ENCODE results near the gene TNS1.

DNA sequence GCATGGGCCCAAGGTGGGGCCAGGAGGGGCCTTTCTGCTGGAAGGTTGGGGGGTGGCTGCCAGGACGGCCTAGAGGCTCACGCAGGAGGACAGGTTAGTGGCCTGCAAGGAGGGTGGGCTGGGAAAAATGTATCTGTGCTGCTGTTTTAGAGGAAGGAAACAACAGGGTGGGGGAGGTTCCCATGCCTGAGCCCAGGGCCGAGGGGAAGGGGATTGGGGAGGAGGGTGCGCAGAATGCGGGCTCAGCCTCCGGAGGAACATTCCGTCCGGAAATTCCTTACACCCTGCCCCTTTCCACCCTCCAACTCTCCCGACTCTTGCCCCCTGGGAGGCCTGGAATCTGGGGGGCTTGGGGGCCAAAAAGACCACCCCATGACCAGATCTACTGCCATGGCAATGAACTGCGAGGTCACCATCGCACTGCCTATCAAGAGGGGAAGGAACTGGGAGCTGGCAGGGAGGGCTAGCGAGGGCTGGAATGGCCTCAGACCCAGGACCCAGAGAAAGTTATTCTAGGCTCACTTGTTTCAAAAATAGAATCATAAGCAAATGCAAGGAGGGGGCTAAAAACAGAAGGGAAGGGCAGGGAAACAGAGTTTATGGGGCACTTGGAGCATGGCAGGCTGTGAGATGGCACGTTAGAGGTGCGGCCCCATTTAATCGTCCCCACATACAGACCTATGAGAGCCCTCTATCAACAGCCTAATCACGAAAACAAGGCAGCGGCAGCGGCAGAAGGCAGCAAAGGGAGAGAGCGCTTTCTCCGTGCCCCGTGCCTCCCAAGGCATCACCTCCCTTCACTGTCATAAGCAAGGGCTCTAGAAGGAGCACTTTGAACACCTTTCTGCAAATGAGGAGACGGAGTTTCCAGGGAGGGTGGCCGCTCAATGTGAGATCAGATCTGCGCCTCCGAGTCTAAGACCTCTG, 90.4 kb downstream of the TNS1 start:
- TF ChIP-seq, protein P1, sequence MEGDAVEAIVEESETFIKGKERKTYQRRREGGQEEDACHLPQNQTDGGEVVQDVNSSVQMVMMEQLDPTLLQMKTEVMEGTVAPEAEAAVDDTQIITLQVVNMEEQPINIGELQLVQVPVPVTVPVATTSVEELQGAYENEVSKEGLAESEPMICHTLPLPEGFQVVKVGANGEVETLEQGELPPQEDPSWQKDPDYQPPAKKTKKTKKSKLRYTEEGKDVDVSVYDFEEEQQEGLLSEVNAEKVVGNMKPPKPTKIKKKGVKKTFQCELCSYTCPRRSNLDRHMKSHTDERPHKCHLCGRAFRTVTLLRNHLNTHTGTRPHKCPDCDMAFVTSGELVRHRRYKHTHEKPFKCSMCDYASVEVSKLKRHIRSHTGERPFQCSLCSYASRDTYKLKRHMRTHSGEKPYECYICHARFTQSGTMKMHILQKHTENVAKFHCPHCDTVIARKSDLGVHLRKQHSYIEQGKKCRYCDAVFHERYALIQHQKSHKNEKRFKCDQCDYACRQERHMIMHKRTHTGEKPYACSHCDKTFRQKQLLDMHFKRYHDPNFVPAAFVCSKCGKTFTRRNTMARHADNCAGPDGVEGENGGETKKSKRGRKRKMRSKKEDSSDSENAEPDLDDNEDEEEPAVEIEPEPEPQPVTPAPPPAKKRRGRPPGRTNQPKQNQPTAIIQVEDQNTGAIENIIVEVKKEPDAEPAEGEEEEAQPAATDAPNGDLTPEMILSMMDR (IDR thresholded peaks at IDR 0.05; ENCODE audit: insufficient read depth, low read depth, low read length) = no peak
- no peak for TF ChIP-seq EZH2 (IDR thresholded peaks at IDR 0.05; ENCODE audit: insufficient read depth, low read length)
